Chondrocyte (in vitro differentiated cells): ENCODE data around the gene FECH. TPM values are rescaled to one million over a fixed set of nuclear protein-coding genes. Genes with fewer than 3 reads are reported as not detected.

Experiments
- DNase-seq: peaks from one replicate; pipeline ENCODE4 v3.0.0; 2021; ENCODE audit warnings: mixed read lengths, low spot score
- H3K27ac Mint-ChIP-seq: one replicate; pipeline ENCODE4 v1.8.0; 2021; ENCODE audit warnings: mild to moderate bottlenecking, moderate library complexity, mixed read lengths; ENCODE audit not compliant: unreplicated experiment
- H3K27me3 Mint-ChIP-seq: 2 replicates; pipeline ENCODE4 v1.8.0; 2021; ENCODE audit warnings: low read depth, mixed read lengths
- H3K36me3 Mint-ChIP-seq: 2 replicates; pipeline ENCODE4 v1.8.0; 2021; ENCODE audit warnings: low read depth, mixed read lengths
- H3K4me1 Mint-ChIP-seq: 2 replicates; pipeline ENCODE4 v1.8.0; 2021; ENCODE audit warnings: low read depth, mild to moderate bottlenecking, mixed read lengths
- H3K4me3 Mint-ChIP-seq: one replicate; pipeline ENCODE4 v1.8.0; 2021; ENCODE audit warnings: mild to moderate bottlenecking, moderate library complexity, mixed read lengths; ENCODE audit not compliant: unreplicated experiment
- H3K9me3 Mint-ChIP-seq: 2 replicates; pipeline ENCODE4 v1.8.0; 2021; ENCODE audit warnings: low read depth, mixed read lengths
- total RNA-seq: library from RNA; stranded (reverse); gene quantifications from 3 replicates; pipeline ENCODE4 v1.2.1, GENCODE V29; 2021
- TF ChIP-seq, protein P1 (sequence below): fragments of 200-600 bp; sonication (generic); IDR thresholded peaks from 2 replicates; pipeline ENCODE4 v1.5.0; 2021; ENCODE audit warnings: antibody characterized with exemption, mild to moderate bottlenecking, moderate library complexity

Gene FECH
- total RNA-seq, 1 donor from 2014 or later = 25.9 TPM

DNA sequence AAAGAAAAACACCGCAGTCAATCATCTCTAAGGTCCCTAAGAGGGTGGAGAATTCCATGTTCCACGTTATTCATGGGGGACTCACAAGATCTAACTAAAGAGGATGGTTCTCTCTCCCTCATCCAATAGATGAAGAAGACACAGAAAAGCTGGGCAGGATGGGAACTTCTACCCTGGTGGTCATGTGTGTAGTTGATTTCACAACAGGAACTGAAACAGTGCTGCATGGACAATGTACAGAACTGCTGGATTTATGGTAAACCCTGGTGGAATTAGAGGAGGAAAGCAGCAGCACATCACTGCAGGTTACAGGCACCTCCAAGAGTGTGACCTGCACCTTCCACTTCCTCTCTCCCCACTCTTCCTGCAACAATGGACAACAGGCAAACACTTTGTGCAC is 31.4 kb downstream of the FECH start:
- Mint-ChIP-seq H3K27ac (no peak overlapping the region), H3K36me3 (peaks cover 29% of the 10 kb centered on the region), H3K27me3 (no peaks in the 10 kb centered on the region), H3K9me3 (no peaks in the 10 kb centered on the region), H3K4me1 (no peaks in the 10 kb centered on the region), H3K4me3 (no peak overlapping the region)
- DNase-seq = no peak
- TF ChIP-seq, protein P1, sequence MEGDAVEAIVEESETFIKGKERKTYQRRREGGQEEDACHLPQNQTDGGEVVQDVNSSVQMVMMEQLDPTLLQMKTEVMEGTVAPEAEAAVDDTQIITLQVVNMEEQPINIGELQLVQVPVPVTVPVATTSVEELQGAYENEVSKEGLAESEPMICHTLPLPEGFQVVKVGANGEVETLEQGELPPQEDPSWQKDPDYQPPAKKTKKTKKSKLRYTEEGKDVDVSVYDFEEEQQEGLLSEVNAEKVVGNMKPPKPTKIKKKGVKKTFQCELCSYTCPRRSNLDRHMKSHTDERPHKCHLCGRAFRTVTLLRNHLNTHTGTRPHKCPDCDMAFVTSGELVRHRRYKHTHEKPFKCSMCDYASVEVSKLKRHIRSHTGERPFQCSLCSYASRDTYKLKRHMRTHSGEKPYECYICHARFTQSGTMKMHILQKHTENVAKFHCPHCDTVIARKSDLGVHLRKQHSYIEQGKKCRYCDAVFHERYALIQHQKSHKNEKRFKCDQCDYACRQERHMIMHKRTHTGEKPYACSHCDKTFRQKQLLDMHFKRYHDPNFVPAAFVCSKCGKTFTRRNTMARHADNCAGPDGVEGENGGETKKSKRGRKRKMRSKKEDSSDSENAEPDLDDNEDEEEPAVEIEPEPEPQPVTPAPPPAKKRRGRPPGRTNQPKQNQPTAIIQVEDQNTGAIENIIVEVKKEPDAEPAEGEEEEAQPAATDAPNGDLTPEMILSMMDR = no peak

DNA sequence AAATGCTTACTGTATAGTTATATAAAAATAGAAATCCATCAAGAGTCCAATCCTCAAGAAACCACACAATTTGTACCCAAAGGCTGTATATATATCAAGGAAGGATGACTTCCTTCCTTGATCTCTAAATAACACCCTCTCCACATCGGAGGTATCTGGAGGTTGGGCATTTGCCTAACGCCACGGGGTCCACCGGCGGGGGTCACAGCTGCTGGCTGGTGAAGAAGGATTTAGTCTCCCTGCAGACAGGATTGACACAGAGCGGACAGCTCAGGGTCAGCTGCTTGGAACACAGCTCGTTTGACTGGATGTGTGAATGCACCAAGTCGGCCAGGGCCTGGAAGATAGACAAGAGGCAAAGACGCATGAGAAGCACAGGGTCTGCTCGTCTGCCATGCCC is 36.0 kb downstream of the FECH start:
- H3K36me3 Mint-ChIP-seq = peaks cover 16% of the 10 kb centered on the region
- no peaks in the 10 kb centered on the region for H3K27me3 Mint-ChIP-seq
- H3K4me1 Mint-ChIP-seq = no peaks in the 10 kb centered on the region
- H3K27ac Mint-ChIP-seq = no peak overlapping the region
- H3K4me3 Mint-ChIP-seq = no peak overlapping the region
- no peak for DNase-seq
- no peaks in the 10 kb centered on the region for H3K9me3 Mint-ChIP-seq
- TF ChIP-seq, protein P1 = no peak

DNA sequence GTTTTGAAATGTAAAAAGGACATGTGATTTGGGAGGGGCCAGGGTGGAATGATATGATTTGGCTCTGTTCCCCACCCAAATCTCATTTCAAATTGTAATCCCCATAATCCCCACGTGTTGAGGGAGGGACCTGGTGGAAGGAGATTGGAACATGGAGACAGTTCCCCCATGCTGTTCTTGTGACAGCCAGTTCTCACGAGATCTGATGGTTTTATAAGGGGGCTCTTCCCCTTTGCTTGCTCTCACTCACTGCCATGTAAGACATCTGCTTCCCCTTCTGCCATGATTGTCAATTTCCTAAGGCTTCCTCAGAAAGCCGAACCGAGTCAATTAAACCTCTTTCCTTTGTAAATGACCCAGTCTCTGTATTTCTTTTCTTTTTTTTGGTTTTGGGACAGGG is 39.2 kb downstream of the FECH start:
- Mint-ChIP-seq H3K4me1 (peaks cover 10% of the 10 kb centered on the region), H3K9me3 (no peaks in the 10 kb centered on the region), H3K4me3 (no peak overlapping the region), H3K27ac (no peak overlapping the region), H3K27me3 (peaks cover 2% of the 10 kb centered on the region), H3K36me3 (peaks cover 6% of the 10 kb centered on the region)
- TF ChIP-seq, protein P1 = no peak
- no peak for DNase-seq

DNA sequence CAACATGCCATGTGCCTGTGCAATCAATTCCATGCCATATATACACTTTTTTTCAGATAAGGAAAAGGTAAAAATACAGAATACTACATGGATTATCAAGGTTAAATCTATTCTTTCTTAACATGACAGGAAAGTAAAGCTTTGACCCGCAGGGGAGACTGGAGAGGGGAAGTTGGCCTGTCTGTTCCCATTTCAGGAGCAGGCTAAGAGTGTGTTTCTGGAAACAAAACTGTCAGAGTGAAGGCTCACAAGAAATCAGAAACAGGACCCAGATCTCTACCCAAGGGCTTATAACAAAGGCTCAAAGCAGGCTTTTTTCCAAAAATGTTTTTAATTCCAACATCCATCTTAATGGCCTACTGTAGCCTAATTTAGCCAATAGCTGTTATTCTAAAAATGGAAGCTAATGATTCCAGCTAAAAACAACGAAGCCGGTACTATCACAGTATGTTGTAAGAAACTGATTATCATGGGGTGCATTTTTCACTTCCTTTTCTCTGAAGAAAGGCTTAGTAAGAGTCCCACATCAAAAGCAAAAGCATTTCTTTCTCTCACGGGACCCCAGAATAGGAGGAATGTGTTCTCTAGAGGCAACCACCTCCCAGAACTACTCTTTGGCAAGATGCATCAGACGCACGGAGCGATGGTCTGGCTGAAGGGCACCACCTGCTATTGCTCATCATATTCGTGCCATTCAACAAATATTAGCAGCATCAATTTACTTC is 41.4 kb downstream of the FECH start:
- no peak overlapping the region for H3K4me3 Mint-ChIP-seq
- DNase-seq = no peak
- peaks cover 11% of the 10 kb centered on the region for H3K4me1 Mint-ChIP-seq
- no peak overlapping the region for H3K27ac Mint-ChIP-seq
- H3K9me3 Mint-ChIP-seq = no peaks in the 10 kb centered on the region
- TF ChIP-seq, protein P1 = no peak
- peaks cover 2% of the 10 kb centered on the region for H3K36me3 Mint-ChIP-seq
- peaks cover 2% of the 10 kb centered on the region for H3K27me3 Mint-ChIP-seq

DNA sequence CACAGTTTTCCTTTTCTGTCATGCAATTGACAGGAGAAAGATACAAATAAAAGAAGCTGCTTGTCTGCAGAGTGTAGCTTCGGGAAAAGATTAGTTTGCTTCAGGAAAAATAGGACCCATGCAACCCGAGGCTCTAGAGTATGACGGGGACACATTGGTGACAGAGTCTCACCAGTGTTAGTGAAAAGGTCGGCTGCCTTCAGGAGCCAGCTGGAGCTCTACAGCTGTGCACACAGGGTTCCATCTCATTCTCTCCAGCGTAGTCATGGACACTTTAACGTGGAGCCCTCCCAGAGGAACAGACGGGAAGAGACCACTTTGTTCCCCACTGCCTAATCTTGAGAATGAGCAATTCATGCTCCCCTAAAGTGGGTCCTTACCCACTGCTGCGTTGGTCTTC is 42.9 kb downstream of the FECH start:
- H3K27me3 Mint-ChIP-seq = peaks cover 2% of the 10 kb centered on the region
- DNase-seq = no peak
- TF ChIP-seq, protein P1 = no peak
- H3K4me3 Mint-ChIP-seq = no peak overlapping the region
- H3K27ac Mint-ChIP-seq = no peak overlapping the region
- H3K4me1 Mint-ChIP-seq = peaks cover 11% of the 10 kb centered on the region
- H3K9me3 Mint-ChIP-seq = no peaks in the 10 kb centered on the region
- H3K36me3 Mint-ChIP-seq = peaks cover under 1% of the 10 kb centered on the region
